ENCODE results near the gene DBH.

DBH gene

DNA sequence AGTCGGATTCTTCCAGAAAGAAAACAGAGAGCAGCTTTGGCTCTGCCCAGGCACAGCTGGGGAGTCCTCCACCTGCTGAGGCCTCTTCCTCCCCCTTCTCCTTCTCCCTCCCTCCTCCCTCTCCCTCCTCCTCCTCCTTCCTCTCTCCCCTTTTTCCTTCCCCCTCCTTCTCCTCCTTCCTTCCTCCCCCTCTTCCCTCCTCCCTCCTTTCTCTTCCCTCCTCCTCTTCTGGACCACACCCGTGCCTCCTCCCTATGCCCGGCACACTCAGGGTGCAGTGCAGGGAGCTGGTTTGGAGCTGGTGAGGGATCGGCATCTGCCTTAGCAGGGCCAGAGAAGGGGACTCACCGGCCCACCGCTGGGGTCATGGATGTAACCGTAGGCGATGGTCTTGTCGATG, 30.2 kb downstream of the DBH start (continued):
- TF ChIP-seq, protein P1, sequence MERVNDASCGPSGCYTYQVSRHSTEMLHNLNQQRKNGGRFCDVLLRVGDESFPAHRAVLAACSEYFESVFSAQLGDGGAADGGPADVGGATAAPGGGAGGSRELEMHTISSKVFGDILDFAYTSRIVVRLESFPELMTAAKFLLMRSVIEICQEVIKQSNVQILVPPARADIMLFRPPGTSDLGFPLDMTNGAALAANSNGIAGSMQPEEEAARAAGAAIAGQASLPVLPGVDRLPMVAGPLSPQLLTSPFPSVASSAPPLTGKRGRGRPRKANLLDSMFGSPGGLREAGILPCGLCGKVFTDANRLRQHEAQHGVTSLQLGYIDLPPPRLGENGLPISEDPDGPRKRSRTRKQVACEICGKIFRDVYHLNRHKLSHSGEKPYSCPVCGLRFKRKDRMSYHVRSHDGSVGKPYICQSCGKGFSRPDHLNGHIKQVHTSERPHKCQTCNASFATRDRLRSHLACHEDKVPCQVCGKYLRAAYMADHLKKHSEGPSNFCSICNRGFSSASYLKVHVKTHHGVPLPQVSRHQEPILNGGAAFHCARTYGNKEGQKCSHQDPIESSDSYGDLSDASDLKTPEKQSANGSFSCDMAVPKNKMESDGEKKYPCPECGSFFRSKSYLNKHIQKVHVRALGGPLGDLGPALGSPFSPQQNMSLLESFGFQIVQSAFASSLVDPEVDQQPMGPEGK (CRISPR knock-in tag; IDR thresholded peaks at IDR 0.05; ENCODE audit: borderline replicate concordance) = no peak
- TF ChIP-seq ISL1 (CRISPR knock-in tag; IDR thresholded peaks at IDR 0.05) = no peak

DNA sequence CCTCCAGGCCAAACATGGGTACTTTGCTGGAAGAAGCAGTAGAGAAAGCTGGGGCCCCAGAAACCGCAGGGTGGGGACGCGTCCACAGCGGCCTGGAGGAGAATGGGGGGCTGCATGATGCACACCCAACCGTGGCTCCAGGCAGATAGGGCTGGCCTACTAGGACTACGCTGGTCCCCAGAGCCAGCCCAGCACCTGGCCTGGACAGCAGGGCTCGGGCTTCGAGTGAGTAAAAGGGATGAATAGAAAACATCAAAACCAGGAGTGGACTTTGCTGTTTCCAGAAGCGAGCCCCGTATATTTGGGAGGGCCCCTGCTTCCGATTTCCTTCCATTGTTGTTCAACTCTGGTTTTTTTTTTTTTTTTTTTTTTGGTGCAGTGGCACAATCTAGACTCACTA, 30.7 kb downstream of the DBH start:
- ATAC-seq = no peak
- TF ChIP-seq ZFP3 (CRISPR knock-in tag; IDR thresholded peaks at IDR 0.05) = no peak
- no peak for TF ChIP-seq TCF4 (CRISPR knock-in tag; IDR thresholded peaks at IDR 0.05; ENCODE audit: borderline replicate concordance)
- TF ChIP-seq SNAI2 (CRISPR knock-in tag; IDR thresholded peaks at IDR 0.05) = no peak
- no peak for TF ChIP-seq ARNTL (CRISPR knock-in tag; IDR thresholded peaks at IDR 0.05; ENCODE audit: borderline replicate concordance, low read depth)
- TF ChIP-seq, protein P2, sequence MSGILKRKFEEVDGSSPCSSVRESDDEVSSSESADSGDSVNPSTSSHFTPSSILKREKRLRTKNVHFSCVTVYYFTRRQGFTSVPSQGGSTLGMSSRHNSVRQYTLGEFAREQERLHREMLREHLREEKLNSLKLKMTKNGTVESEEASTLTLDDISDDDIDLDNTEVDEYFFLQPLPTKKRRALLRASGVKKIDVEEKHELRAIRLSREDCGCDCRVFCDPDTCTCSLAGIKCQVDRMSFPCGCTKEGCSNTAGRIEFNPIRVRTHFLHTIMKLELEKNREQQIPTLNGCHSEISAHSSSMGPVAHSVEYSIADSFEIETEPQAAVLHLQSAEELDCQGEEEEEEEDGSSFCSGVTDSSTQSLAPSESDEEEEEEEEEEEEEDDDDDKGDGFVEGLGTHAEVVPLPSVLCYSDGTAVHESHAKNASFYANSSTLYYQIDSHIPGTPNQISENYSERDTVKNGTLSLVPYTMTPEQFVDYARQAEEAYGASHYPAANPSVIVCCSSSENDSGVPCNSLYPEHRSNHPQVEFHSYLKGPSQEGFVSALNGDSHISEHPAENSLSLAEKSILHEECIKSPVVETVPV (CRISPR knock-in tag; IDR thresholded peaks at IDR 0.05) = no peak
- TF ChIP-seq BACH2 (CRISPR knock-in tag; IDR thresholded peaks at IDR 0.05; ENCODE audit: borderline replicate concordance) = no peak
- TF ChIP-seq PPARA (CRISPR knock-in tag; IDR thresholded peaks at IDR 0.05; ENCODE audit: borderline replicate concordance) = no peak

DNA sequence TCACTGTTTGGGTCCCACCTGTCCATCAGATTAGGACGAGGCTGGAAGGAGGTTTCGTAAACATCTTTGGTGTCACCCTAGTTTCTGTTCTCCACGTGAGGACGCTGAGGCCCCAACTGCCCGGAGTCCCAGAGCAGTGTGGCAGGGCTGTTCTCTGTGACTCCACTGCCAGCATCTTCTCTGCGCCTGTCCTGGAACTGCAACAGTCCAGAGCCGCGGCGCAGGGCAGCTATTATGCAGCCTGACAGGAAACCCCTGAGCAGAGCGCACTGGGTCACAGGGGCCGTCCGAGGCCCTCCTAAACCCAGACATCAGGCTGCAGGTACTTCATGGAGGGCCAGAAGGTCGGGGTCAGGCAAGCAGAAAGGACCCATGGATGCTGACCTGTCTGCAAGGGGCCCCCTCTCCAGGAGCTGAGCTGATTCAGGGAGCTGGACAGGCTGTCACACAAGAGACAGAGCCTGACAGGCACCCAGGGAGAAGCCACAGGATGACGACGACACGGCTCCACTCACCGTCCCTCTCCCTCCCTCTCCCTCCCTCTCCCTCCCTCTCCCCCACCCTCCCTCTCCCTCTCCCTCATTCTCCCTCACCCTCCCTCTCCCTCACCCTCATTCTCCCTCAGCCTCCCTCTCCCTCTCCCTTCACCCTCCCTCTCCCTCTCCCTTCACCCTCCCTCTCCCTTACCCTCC, 31.7 kb downstream of the DBH start:
- no peak for ATAC-seq
- TF ChIP-seq GLIS3 (CRISPR knock-in tag; IDR thresholded peaks at IDR 0.05) (no peak), ZNF565 (CRISPR knock-in tag; conservative IDR thresholded peaks at IDR 0.05; ENCODE audit: low read depth) (no peak), ESRRG (CRISPR knock-in tag; IDR thresholded peaks at IDR 0.05) (no peak), TOX (CRISPR knock-in tag; IDR thresholded peaks at IDR 0.05; ENCODE audit: borderline replicate concordance) (no peak), ZC3H10 (CRISPR knock-in tag; IDR thresholded peaks at IDR 0.05) (no peak), ZFP3 (CRISPR knock-in tag; IDR thresholded peaks at IDR 0.05) (no peak), ARNTL (CRISPR knock-in tag; IDR thresholded peaks at IDR 0.05; ENCODE audit: borderline replicate concordance, low read depth) (no peak), CSDC2 (CRISPR knock-in tag; IDR thresholded peaks at IDR 0.05) (no peak)
- TF ChIP-seq, protein P1 (CRISPR knock-in tag; IDR thresholded peaks at IDR 0.05; ENCODE audit: borderline replicate concordance) = no peak
- TF ChIP-seq, protein P3, sequence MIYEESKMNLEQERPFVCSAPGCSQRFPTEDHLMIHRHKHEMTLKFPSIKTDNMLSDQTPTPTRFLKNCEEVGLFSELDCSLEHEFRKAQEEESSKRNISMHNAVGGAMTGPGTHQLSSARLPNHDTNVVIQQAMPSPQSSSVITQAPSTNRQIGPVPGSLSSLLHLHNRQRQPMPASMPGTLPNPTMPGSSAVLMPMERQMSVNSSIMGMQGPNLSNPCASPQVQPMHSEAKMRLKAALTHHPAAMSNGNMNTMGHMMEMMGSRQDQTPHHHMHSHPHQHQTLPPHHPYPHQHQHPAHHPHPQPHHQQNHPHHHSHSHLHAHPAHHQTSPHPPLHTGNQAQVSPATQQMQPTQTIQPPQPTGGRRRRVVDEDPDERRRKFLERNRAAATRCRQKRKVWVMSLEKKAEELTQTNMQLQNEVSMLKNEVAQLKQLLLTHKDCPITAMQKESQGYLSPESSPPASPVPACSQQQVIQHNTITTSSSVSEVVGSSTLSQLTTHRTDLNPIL (CRISPR knock-in tag; IDR thresholded peaks at IDR 0.05; ENCODE audit: low read depth) = no peak
- TF ChIP-seq, protein P2 (CRISPR knock-in tag; IDR thresholded peaks at IDR 0.05) = no peak

DNA sequence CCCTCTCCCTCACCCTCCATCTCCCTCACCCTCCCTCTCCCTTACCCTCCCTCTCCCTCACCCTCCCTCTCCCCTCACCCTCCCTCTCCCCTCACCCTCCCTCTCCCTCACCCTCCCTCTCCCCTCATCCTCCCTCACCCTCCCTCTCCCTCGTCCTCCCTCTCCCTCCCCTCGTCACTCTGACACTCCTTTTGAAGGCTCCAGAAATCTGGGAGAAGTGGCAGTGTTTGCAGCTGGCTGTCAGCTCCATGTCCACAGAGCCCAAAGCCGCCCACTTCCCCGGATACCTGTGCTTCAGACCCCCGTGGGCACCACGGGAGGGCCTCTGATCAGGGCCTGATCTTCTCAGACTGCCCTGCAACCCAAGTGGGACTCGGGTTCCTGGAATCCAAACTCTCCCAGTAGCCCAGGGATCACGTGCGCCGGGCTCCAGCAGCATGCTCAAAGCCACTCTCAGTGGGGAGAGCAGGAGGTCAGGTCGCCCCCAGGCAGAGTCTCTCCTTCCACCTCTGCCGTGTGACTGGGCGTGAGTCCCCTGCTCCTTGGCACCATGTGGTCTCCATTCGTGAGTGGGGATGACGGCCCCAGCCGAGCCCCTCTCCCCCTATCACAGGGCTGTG, 33.1 kb downstream of the DBH start:
- TF ChIP-seq SNAI2 (CRISPR knock-in tag; IDR thresholded peaks at IDR 0.05) = no peak
- no peak for ATAC-seq

DNA sequence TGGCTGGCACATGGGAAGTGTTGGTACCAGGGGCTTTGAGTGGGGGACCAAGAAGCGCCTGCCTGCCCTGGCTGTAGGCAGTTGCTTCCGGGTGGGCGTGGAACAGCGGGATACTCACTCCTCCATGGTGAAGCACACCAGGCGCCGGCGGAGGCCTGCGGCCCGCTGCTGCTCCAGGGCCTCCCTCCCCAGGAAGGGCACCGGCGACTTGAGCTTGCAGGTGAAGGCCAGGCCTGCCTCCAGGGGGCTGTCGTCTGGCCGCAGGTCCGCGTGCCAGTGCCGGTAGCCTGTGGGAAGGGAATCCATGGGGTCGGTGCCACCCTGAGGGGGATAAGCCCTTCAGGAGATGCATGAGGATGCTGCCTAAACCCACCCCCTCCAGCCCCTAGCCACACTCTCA, 34.3 kb downstream of the DBH start:
- ATAC-seq = no peak
- TF ChIP-seq ESRRG (CRISPR knock-in tag; IDR thresholded peaks at IDR 0.05) (no peak), PPARA (CRISPR knock-in tag; IDR thresholded peaks at IDR 0.05; ENCODE audit: borderline replicate concordance) (no peak), SNAI2 (CRISPR knock-in tag; IDR thresholded peaks at IDR 0.05) (no peak), ZNF8 (CRISPR knock-in tag; IDR thresholded peaks at IDR 0.05) (no peak), TOX (CRISPR knock-in tag; IDR thresholded peaks at IDR 0.05; ENCODE audit: borderline replicate concordance) (no peak), ZC3H10 (CRISPR knock-in tag; IDR thresholded peaks at IDR 0.05) (no peak), CSDC2 (CRISPR knock-in tag; IDR thresholded peaks at IDR 0.05) (no peak)

All from SK-N-SH treated with all-trans-retinoic acid at 6 μM for 48 hours (cell line).